Right cardiac atrium (tissue), 5 donors: Measurements from ENCODE around the gene ZNF76. TPM values are rescaled to one million over a fixed set of nuclear protein-coding genes. Genes with fewer than 3 reads are reported as not detected.

Experiments used
- ATAC-seq, 2 donors: fragments of 200-7000 bp; cut with Tn5 transposase; one replicate each; pipeline versions ENCODE4 v1.8.0 to v1.9.1; 2020; ENCODE audit warnings: moderate library complexity in 2 of 2, mild to moderate bottlenecking in 1 of 2
- DNase-seq, 3 donors: peaks; one replicate each; pipeline ENCODE4 v3.0.0-alpha.2; 2020
- H3K27ac ChIP-seq: one replicate; pipeline ENCODE4 v1.5.1; 2013; ENCODE audit warnings: mild to moderate bottlenecking, low read length, control low read depth, moderate library complexity
- H3K27me3 ChIP-seq: one replicate; pipeline ENCODE4 v1.6.1; 2013; ENCODE audit not compliant: control insufficient read depth, insufficient read depth
- H3K4me1 ChIP-seq: one replicate; pipeline ENCODE4 v1.6.1; 2013; ENCODE audit warnings: low read length; ENCODE audit not compliant: control insufficient read depth, insufficient read depth
- H3K4me3 ChIP-seq: one replicate; pipeline ENCODE4 v1.5.1; 2013; ENCODE audit warnings: low read length, control low read depth
- H3K9me3 ChIP-seq: one replicate; pipeline ENCODE4 v1.6.1; 2013; ENCODE audit warnings: low read length; ENCODE audit not compliant: control insufficient read depth
- WGBS: extraction: QIAGEN DNeasy Blood & Tissue Kit; methylation state at CpG from one replicate; pipeline ENCODE4 v1.1.7; 2013; 5-methylcytosine and 5-hydroxymethylcytosine counted together
- intact Hi-C, 4 donors: fragments of 100-400 bp; cut with DNase I; formaldehyde crosslinking; loops; one replicate each; pipeline versions ENCODE4 v1.11.0 to v1.14.0; 2022 to 2023
- polyA plus RNA-seq: library from polyadenylated mRNA; stranded (reverse); fragments of 200-250 nt; gene quantifications from one replicate; pipeline ENCODE4 v1.2.3, GENCODE V29; 2013
- total RNA-seq, 4 donors: library from RNA; stranded (reverse); fragmentation: NEBNext Ultra II Directional; extraction: Animal tissue kit (Norgen Biotek cat#: 25700); gene quantifications; one replicate each; pipeline ENCODE4 v1.2.1, GENCODE V29; 2021
- donor health status: healthy with polysubstance abuse.
- donor health status: DM: no; HTN: yes; CAD: no.
- donor health status: DM: no; HTN: no; CAD: no.
- donor health status: DM: no; HTN: yes; CAD: no; lungs with severe emphysema.
- donor health status: DM: yes; HTN: yes; CAD: no.

Gene ZNF76
- total and polyA plus RNA-seq, 5 donors: 28.6 to 44.4 (median 35.8) TPM

GRCh38 chr6:35267446-35267845, 7.9 kb downstream of the ZNF76 start:
- Histone ChIP-seq H3K9me3 (no peaks in the 10 kb centered on the region), H3K4me3 (no peak overlapping the region), H3K27me3 (no peaks in the 10 kb centered on the region), H3K27ac (no peak overlapping the region), H3K4me1 (peaks cover 8% of the 10 kb centered on the region)
- WGBS: 82% methylated on average over 8 of the region's 8 CpGs
- DNase-seq (no peak), ATAC-seq (no peak)
- intact Hi-C loops: no loop called here

GRCh38 chr6:35267897-35268296, 8.4 kb downstream of the ZNF76 start:
- no peaks in the 10 kb centered on the region for H3K27me3 ChIP-seq
- H3K27ac ChIP-seq: no peak overlapping the region
- WGBS: 60% methylated on average over 2 of the region's 2 CpGs
- DNase-seq (no peak), ATAC-seq (no peak)
- no peak overlapping the region for H3K4me3 ChIP-seq
- no peaks in the 10 kb centered on the region for H3K9me3 ChIP-seq
- H3K4me1 ChIP-seq: peaks cover 6% of the 10 kb centered on the region
- intact Hi-C loops: no loop called here

GRCh38 chr6:35272005-35272404, 12.5 kb downstream of the ZNF76 start:
- no peak for DNase-seq
- Histone ChIP-seq H3K27me3 (no peaks in the 10 kb centered on the region), H3K4me3 (no peak overlapping the region), H3K4me1 (peaks cover 10% of the 10 kb centered on the region), H3K27ac (no peak overlapping the region), H3K9me3 (no peaks in the 10 kb centered on the region)
- intact Hi-C loops: no loop called here
- no peak for ATAC-seq
- 96% methylated on average over 2 of the region's 2 CpGs for WGBS

- intact Hi-C loops: no loop called here
- Histone ChIP-seq H3K27ac (no peak overlapping the region), H3K4me3 (no peak overlapping the region), H3K4me1 (peaks cover 6% of the 10 kb centered on the region), H3K27me3 (no peaks in the 10 kb centered on the region), H3K9me3 (no peaks in the 10 kb centered on the region)
- 88% methylated on average over 4 of the region's 4 CpGs for WGBS
- DNase-seq (no peak), ATAC-seq (no peak)
Measured at GRCh38 chr6:35273822-35274559, 14.5 kb downstream of the ZNF76 start.

- Histone ChIP-seq H3K27me3 (no peaks in the 10 kb centered on the region), H3K27ac (no peak overlapping the region), H3K4me3 (no peak overlapping the region), H3K9me3 (no peaks in the 10 kb centered on the region), H3K4me1 (peaks cover 6% of the 10 kb centered on the region)
- no peak for DNase-seq
- WGBS: 75% methylated on average over 4 of the region's 4 CpGs
- intact Hi-C loops: no loop called here
- peak; percentile 6 to 23 for ATAC-seq
Measured at GRCh38 chr6:35275744-35276260, 16.3 kb downstream of the ZNF76 start.

- WGBS: 88% methylated on average over 3 of the region's 3 CpGs
- no peak for DNase-seq
- Histone ChIP-seq H3K9me3 (no peaks in the 10 kb centered on the region), H3K27ac (no peak overlapping the region), H3K4me3 (no peak overlapping the region), H3K27me3 (no peaks in the 10 kb centered on the region), H3K4me1 (peaks cover 8% of the 10 kb centered on the region)
- ATAC-seq: no peak
- intact Hi-C loops: no loop called here
Measured at GRCh38 chr6:35278708-35279107, 19.2 kb downstream of the ZNF76 start.

- H3K27ac ChIP-seq: no peak overlapping the region
- no peaks in the 10 kb centered on the region for H3K27me3 ChIP-seq
- H3K4me1 ChIP-seq: peaks cover 3% of the 10 kb centered on the region
- intact Hi-C loops: no loop called here
- DNase-seq (peak in 2 of 3 donors; percentile 52 to 59), ATAC-seq (no peak)
- H3K9me3 ChIP-seq: no peaks in the 10 kb centered on the region
- 46% methylated on average over 4 of the region's 4 CpGs for WGBS
- no peak overlapping the region for H3K4me3 ChIP-seq
Measured at GRCh38 chr6:35280903-35281302, 21.4 kb downstream of the ZNF76 start.

GRCh38 chr6:35282472-35282871, 22.9 kb downstream of the ZNF76 start:
- H3K27ac ChIP-seq: no peak overlapping the region
- ATAC-seq: no peak
- WGBS: 85% methylated on average over 2 of the region's 2 CpGs

GRCh38 chr6:35283361-35283760, 23.8 kb downstream of the ZNF76 start:
- no peak for ATAC-seq
- Histone ChIP-seq H3K27me3 (no peaks in the 10 kb centered on the region), H3K4me1 (peaks cover 3% of the 10 kb centered on the region), H3K9me3 (no peaks in the 10 kb centered on the region), H3K4me3 (no peak overlapping the region), H3K27ac (no peak overlapping the region)
- WGBS: 53% methylated on average over 2 of the region's 2 CpGs
- no peak for DNase-seq
- intact Hi-C loops: no loop called here

More at GRCh38 chr6:35282472-35282871, 22.9 kb downstream of the ZNF76 start:
- Histone ChIP-seq H3K4me1 (peaks cover 3% of the 10 kb centered on the region), H3K9me3 (no peaks in the 10 kb centered on the region), H3K27me3 (no peaks in the 10 kb centered on the region), H3K4me3 (no peak overlapping the region)
- intact Hi-C loops: no loop called here
- DNase-seq: no peak

GRCh38 chr6:35287671-35288396, 28.3 kb downstream of the ZNF76 start:
- WGBS: 91% methylated on average over 12 of the region's 12 CpGs
- no peaks in the 10 kb centered on the region for H3K4me1 ChIP-seq
- H3K27ac ChIP-seq: no peak overlapping the region
- H3K4me3 ChIP-seq: no peak overlapping the region
- no peaks in the 10 kb centered on the region for H3K27me3 ChIP-seq
- intact Hi-C loops: no loop called here
- ATAC-seq (peak in 1 of 2 donors; percentile 16), DNase-seq (no peak)
- H3K9me3 ChIP-seq: no peaks in the 10 kb centered on the region

- H3K9me3 ChIP-seq: no peaks in the 10 kb centered on the region
- ATAC-seq (no peak), DNase-seq (no peak)
- intact Hi-C loops: no loop called here
- H3K4me1 ChIP-seq: no peaks in the 10 kb centered on the region
- H3K27me3 ChIP-seq: no peaks in the 10 kb centered on the region
- H3K4me3 ChIP-seq: no peak overlapping the region
- H3K27ac ChIP-seq: no peak overlapping the region
- 74% methylated on average over 4 of the region's 4 CpGs for WGBS
Measured at GRCh38 chr6:35288834-35289233, 29.3 kb downstream of the ZNF76 start.
